MM.1S (cell line): ENCODE data around the gene KCNMA1.

ENCODE experiments used
- CTCF ChIP-seq: fragments of 300-600 bp; sonication (generic); IDR thresholded peaks from 2 replicates; pipeline ENCODE4 v1.5.1; 2016; ENCODE audit warnings: antibody characterized with exemption, low read length, mixed read lengths
- EZH2 ChIP-seq: fragments of 300-600 bp; sonication (generic); optimal IDR thresholded peaks from 2 replicates; pipeline ENCODE3; 2017; ENCODE audit warnings: low read depth, mild to moderate bottlenecking, antibody characterized with exemption, low read length, mixed read lengths
- EZH2phosphoT487 ChIP-seq: fragments of 300-600 bp; sonication (generic); IDR thresholded peaks from 2 replicates; pipeline ENCODE4 v1.6.1; 2018; ENCODE audit warnings: antibody characterized with exemption, low read length

DNA sequence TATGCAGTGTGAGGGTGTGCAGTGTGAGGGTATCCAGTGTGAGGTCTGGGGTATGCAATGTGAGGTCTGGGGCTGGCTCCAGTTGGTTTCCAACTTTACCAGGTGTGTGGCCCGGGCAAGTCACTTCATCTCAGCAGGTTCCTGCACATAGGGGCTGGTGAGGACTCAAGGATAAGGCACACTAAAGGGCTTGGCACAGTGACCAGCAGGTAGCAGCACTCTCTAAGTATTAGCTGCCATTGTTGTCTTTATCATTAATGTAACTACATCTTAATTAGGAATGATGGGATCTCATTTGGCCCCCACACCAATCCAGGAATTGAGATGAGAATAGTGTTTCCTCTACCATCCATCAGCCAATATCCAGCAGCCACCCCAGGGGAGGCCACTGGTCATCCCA, 117.3 kb downstream of the KCNMA1 start:
- TF ChIP-seq CTCF = no peak
- no peak for TF ChIP-seq EZH2
- TF ChIP-seq EZH2phosphoT487 = no peak
